ENCODE results near the gene MYL3.

Gene MYL3

GRCh38 chr3:46857485-46858341 is 5.5 kb downstream of the MYL3 start:
- H3K4me3 ChIP-seq (ENCODE audit: control insufficient read depth, low read depth, low read length) = no peak overlapping the region
- DNase-seq (ENCODE audit: low read depth) = no peak
- TF ChIP-seq CTCF (conservative IDR thresholded peaks at IDR 0.05; ENCODE audit: control insufficient read depth, insufficient read depth, low read depth, low read length) = no peak

GRCh38 chr3:46856576-46857471 is 6.4 kb downstream of the MYL3 start:
- H3K4me3 ChIP-seq (ENCODE audit: control insufficient read depth, low read depth, low read length) = no peak overlapping the region
- TF ChIP-seq CTCF (conservative IDR thresholded peaks at IDR 0.05; ENCODE audit: control insufficient read depth, insufficient read depth, low read depth, low read length) = no peak
- no peak for DNase-seq (ENCODE audit: low read depth)

GRCh38 chr3:46854555-46854991 is 8.7 kb downstream of the MYL3 start:
- H3K4me3 ChIP-seq (ENCODE audit: control insufficient read depth, low read depth, low read length) = no peak overlapping the region
- no peak for TF ChIP-seq CTCF (conservative IDR thresholded peaks at IDR 0.05; ENCODE audit: control insufficient read depth, insufficient read depth, low read depth, low read length)
- DNase-seq (ENCODE audit: low read depth) = no peak

- no peak for DNase-seq (ENCODE audit: low read depth)
- H3K4me3 ChIP-seq (ENCODE audit: control insufficient read depth, low read depth, low read length) = no peak overlapping the region
- no peak for TF ChIP-seq CTCF (conservative IDR thresholded peaks at IDR 0.05; ENCODE audit: control insufficient read depth, insufficient read depth, low read depth, low read length)
Measured at GRCh38 chr3:46853441-46854415, 9.5 kb downstream of the MYL3 start.

GRCh38 chr3:46852839-46853355 is 10.3 kb downstream of the MYL3 start:
- no peak for TF ChIP-seq CTCF (conservative IDR thresholded peaks at IDR 0.05; ENCODE audit: control insufficient read depth, insufficient read depth, low read depth, low read length)
- H3K4me3 ChIP-seq (ENCODE audit: control insufficient read depth, low read depth, low read length) = no peak overlapping the region
- DNase-seq (ENCODE audit: low read depth) = no peak

- TF ChIP-seq CTCF (conservative IDR thresholded peaks at IDR 0.05; ENCODE audit: control insufficient read depth, insufficient read depth, low read depth, low read length) = no peak
- DNase-seq (ENCODE audit: low read depth) = no peak
- H3K4me3 ChIP-seq (ENCODE audit: control insufficient read depth, low read depth, low read length) = no peak overlapping the region
Measured at GRCh38 chr3:46852334-46852720, 10.9 kb downstream of the MYL3 start.

Data from fibroblast of mammary gland (primary cell).